HCT116 (cell line): ENCODE results near the gene TM4SF4. TPM values are rescaled to one million over a fixed set of nuclear protein-coding genes. Genes with fewer than 3 reads are reported as not detected.

ENCODE experiments used
- ATAC-seq: fragments of 200-7000 bp; cut with Tn5 transposase; 2 replicates; pipeline ENCODE4 v1.9.1; 2020; ENCODE audit warnings: mild to moderate bottlenecking, moderate library complexity
- BruUV-seq: library from RNA; stranded (reverse); fragments of 400-500 nt; replicated peaks from 2 replicates; lab custom pipeline; 2021; lab: Mats Ljungman, UMichigan
- CTCF ChIA-PET: fragments of 300-600 bp; sonication (Branson Sonifier 250); formaldehyde crosslinking; loops from one replicate; lab custom pipeline; 2021; ENCODE audit warnings: antibody characterized with exemption; lab: Charles Lee
- POLR2A ChIA-PET: fragments of 300-600, 350-600 bp; sonication (Branson Sonifier 250); formaldehyde crosslinking; loops from one replicate; lab custom pipeline; 2021; ENCODE audit warnings: antibody characterized with exemption; lab: Charles Lee
- RAD21 ChIA-PET, 2 experiments: fragments of 300-600 bp; sonication (Branson Sonifier 250); formaldehyde crosslinking; loops; one replicate each; lab custom pipeline; 2023; ENCODE audit warnings: low total read pairs in 2 of 2; ENCODE audit not compliant: uncharacterized antibody in 2 of 2, unreplicated experiment in 2 of 2, low non-redundant PET in 1 of 2; lab: Charles Lee
- DNase-seq: peaks from one replicate; pipeline ENCODE4 v3.0.0-alpha.2; 2010; ENCODE audit warnings: low read depth, low spot score
- H2AFZ ChIP-seq: fragments of 200-600 bp; shearing (Covaris generic), sonication (generic); 2 replicates; pipeline ENCODE4 v1.6.1; 2017; ENCODE audit warnings: low read depth, mixed run types, mixed read lengths, antibody characterized with exemption, low read length; ENCODE audit not compliant: poor library complexity, severe bottlenecking
- H3K27ac ChIP-seq: 2 replicates; pipeline ENCODE4 v1.5.1; 2012; ENCODE audit warnings: low read depth, low read length
- H3K27me3 ChIP-seq: fragments of 200-600 bp; sonication (generic); 2 replicates; pipeline ENCODE4 v1.6.1; 2016; ENCODE audit warnings: mixed run types, low read length, mixed read lengths; ENCODE audit not compliant: insufficient read depth
- H3K36me3 ChIP-seq, 2 experiments: fragments of 200-500 bp in 1 of 2; fragments of 200-600 bp in 1 of 2; sonication (Bioruptor generic) in 1 of 2; sonication (generic) in 1 of 2; 2 replicates each; pipeline versions ENCODE4 v1.5.1 to v1.6.1; 2014 to 2016; ENCODE audit warnings: low read length in 2 of 2, inconsistent platforms in 1 of 2, mixed read lengths in 1 of 2, mixed run types in 1 of 2; ENCODE audit not compliant: insufficient read depth in 2 of 2, control insufficient read depth in 1 of 2
- H3K4me1 ChIP-seq, 2 experiments: fragments of 200-600 bp in 1 of 2; sonication (generic) in 1 of 2; 2 replicates each; pipeline versions ENCODE4 v1.5.1 to v1.6.1; 2012 to 2017; ENCODE audit warnings: low read length in 2 of 2, inconsistent platforms in 1 of 2, mild to moderate bottlenecking in 1 of 2, mixed read lengths in 1 of 2, mixed run types in 1 of 2, moderate library complexity in 1 of 2; ENCODE audit not compliant: insufficient read depth in 2 of 2, control insufficient read depth in 1 of 2
- H3K4me2 ChIP-seq: fragments of 200-600 bp; sonication (generic); 2 replicates; pipeline ENCODE4 v1.6.1; 2017; ENCODE audit warnings: mixed run types, low read length, mixed read lengths
- H3K4me3 ChIP-seq, 2 experiments: fragments of 200-600 bp in 1 of 2; sonication (generic) in 1 of 2; replicated peaks in 1 of 2; 2 replicates each; pipeline ENCODE4 v1.5.1; 2011 to 2016; ENCODE audit warnings: low read length in 2 of 2, control low read depth in 1 of 2, low read depth in 1 of 2, mild to moderate bottlenecking in 1 of 2, mixed read lengths in 1 of 2, mixed run types in 1 of 2
- H3K79me2 ChIP-seq: fragments of 200-600 bp; sonication (generic); 2 replicates; pipeline ENCODE4 v1.6.1; 2017; ENCODE audit warnings: mild to moderate bottlenecking, mixed run types, low read length, moderate library complexity, mixed read lengths; ENCODE audit not compliant: insufficient read depth
- H3K9ac ChIP-seq: fragments of 200-600 bp; sonication (generic); 2 replicates; pipeline ENCODE4 v1.6.1; 2016; ENCODE audit warnings: low read length, mixed read lengths
- H3K9me2 ChIP-seq: fragments of 200-600 bp; sonication (generic), shearing (Covaris generic); 2 replicates; pipeline ENCODE4 v1.6.1; 2017; ENCODE audit warnings: mixed run types, mild to moderate bottlenecking, moderate library complexity; ENCODE audit not compliant: insufficient read depth
- H3K9me3 ChIP-seq, 2 experiments: fragments of 200-500 bp in 1 of 2; fragments of 200-600 bp in 1 of 2; sonication (Bioruptor generic) in 1 of 2; sonication (generic) in 1 of 2; 2 replicates each; pipeline ENCODE4 v1.6.1; 2014 to 2017; ENCODE audit warnings: low read length in 2 of 2, mixed read lengths in 2 of 2, inconsistent platforms in 1 of 2, low read depth in 1 of 2, mild to moderate bottlenecking in 1 of 2, mixed run types in 1 of 2, moderate library complexity in 1 of 2; ENCODE audit not compliant: control insufficient read depth in 1 of 2, insufficient read depth in 1 of 2
- H4K20me1 ChIP-seq: fragments of 200-600 bp; sonication (generic), shearing (Covaris generic); 2 replicates; pipeline ENCODE4 v1.6.1; 2017; ENCODE audit warnings: mixed run types, mild to moderate bottlenecking, moderate library complexity; ENCODE audit not compliant: insufficient read depth
- CEBPB ChIP-seq: IDR thresholded peaks from 2 replicates; pipeline ENCODE4 v1.6.1; 2012; ENCODE audit warnings: low read depth
- EGR1 ChIP-seq: IDR thresholded peaks from 2 replicates; pipeline ENCODE4 v1.6.1; 2012; ENCODE audit warnings: low read depth
- ELF1 ChIP-seq: IDR thresholded peaks from 2 replicates; pipeline ENCODE4 v1.6.1; 2012; ENCODE audit warnings: low read depth, borderline replicate concordance
- EZH2 ChIP-seq: fragments of 200-600 bp; sonication (generic); IDR thresholded peaks from 2 replicates; pipeline ENCODE4 v1.6.1; 2017; ENCODE audit warnings: antibody characterized with exemption, mixed run types
- FOSL1 ChIP-seq: IDR thresholded peaks from 2 replicates; pipeline ENCODE4 v1.6.1; 2012; ENCODE audit warnings: low read depth
- JUND ChIP-seq: IDR thresholded peaks from 2 replicates; pipeline ENCODE4 v1.6.1; 2012
- MAX ChIP-seq: IDR thresholded peaks from 2 replicates; pipeline ENCODE4 v1.6.1; 2012
- POLR2A ChIP-seq: IDR thresholded peaks from 2 replicates; pipeline ENCODE4 v1.7.0; 2011; ENCODE audit warnings: borderline replicate concordance; ENCODE audit not compliant: insufficient read depth, insufficient read length; ENCODE audit errors: extremely low read depth
- RAD21 ChIP-seq: IDR thresholded peaks from 2 replicates; pipeline ENCODE4 v1.6.1; 2012; ENCODE audit warnings: low read depth, mild to moderate bottlenecking
- SIN3A ChIP-seq: IDR thresholded peaks from 2 replicates; pipeline ENCODE4 v1.6.1; 2012; ENCODE audit warnings: low read depth
- YY1 ChIP-seq: IDR thresholded peaks from 2 replicates; pipeline ENCODE4 v1.6.1; 2011; ENCODE audit warnings: low read length, low read depth, moderate library complexity, mild to moderate bottlenecking; ENCODE audit not compliant: insufficient replicate concordance; ENCODE audit errors: extremely low read depth
- intact Hi-C: fragments of 100-400 bp; cut with micrococcal nuclease; formaldehyde crosslinking; loops from 2 replicates; pipeline ENCODE4 v1.10.0; 2022
- total RNA-seq: library from RNA; stranded (reverse); gene quantifications from one replicate; pipeline ENCODE4 v1.2.1, GENCODE V29; 2021; ENCODE audit not compliant: unreplicated experiment
- TF ChIP-seq, protein P1 (sequence below): IDR thresholded peaks from 2 replicates; pipeline ENCODE4 v1.6.1; 2012; ENCODE audit warnings: low read depth
- TF ChIP-seq, protein P2 (sequence below): IDR thresholded peaks from 2 replicates; pipeline ENCODE4 v1.6.1; 2011; ENCODE audit warnings: mild to moderate bottlenecking, low read length, moderate library complexity; ENCODE audit not compliant: insufficient replicate concordance; ENCODE audit errors: extremely low read depth
- TF ChIP-seq, protein P3 (sequence below): IDR thresholded peaks from 2 replicates; pipeline ENCODE4 v1.6.1; 2012

TM4SF4 gene
- total RNA-seq, 1 experiment from 2014 or later: 0.91 TPM

DNA sequence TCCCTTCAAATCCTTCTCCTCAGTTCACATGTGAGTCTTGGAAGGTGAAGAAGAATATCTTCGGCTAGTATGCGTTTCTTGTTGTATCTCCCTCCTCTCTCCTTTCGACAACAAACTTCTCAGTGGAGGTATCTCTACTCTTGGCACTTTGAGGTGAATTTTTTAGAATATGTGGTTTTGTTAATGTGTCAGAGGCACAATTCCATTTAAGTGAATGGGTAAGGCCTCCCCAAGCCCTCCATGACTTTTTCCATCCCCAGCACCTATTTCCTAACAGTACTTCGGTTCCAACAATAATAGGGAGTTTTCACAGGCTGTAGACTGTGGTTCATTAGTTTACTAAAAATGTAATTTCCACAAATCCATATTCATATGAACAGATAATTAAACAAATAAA is 74.2 kb downstream of the TM4SF4 start:
- ChIA-PET RAD21 (no interaction called here), POLR2A (no interaction called here), CTCF (no interaction called here)
- Histone ChIP-seq H3K27ac (no peak overlapping the region), H3K27me3 (no peaks in the 10 kb centered on the region), H3K9me3 (no peaks in the 10 kb centered on the region), H2AFZ (no peak overlapping the region), H3K79me2 (peaks cover under 1% of the 10 kb centered on the region), H3K36me3 (no peaks in the 10 kb centered on the region), H3K4me1 (no peaks in the 10 kb centered on the region), H3K9ac (no peak overlapping the region), H4K20me1 (no peaks in the 10 kb centered on the region), H3K9me2 (no peaks in the 10 kb centered on the region), H3K4me3 (no peak overlapping the region), H3K4me2 (no peak overlapping the region)
- no TSS peak for BruUV-seq
- DNase-seq: no peak
- intact Hi-C loops: no loop called here
- no peak for ATAC-seq
- TF ChIP-seq FOSL1 (no peak), RAD21 (no peak), CEBPB (no peak), POLR2A (no peak), YY1 (no peak), ELF1 (no peak), EZH2 (no peak), EGR1 (no peak), MAX (no peak), JUND (no peak), SIN3A (no peak)
- TF ChIP-seq, protein P1, sequence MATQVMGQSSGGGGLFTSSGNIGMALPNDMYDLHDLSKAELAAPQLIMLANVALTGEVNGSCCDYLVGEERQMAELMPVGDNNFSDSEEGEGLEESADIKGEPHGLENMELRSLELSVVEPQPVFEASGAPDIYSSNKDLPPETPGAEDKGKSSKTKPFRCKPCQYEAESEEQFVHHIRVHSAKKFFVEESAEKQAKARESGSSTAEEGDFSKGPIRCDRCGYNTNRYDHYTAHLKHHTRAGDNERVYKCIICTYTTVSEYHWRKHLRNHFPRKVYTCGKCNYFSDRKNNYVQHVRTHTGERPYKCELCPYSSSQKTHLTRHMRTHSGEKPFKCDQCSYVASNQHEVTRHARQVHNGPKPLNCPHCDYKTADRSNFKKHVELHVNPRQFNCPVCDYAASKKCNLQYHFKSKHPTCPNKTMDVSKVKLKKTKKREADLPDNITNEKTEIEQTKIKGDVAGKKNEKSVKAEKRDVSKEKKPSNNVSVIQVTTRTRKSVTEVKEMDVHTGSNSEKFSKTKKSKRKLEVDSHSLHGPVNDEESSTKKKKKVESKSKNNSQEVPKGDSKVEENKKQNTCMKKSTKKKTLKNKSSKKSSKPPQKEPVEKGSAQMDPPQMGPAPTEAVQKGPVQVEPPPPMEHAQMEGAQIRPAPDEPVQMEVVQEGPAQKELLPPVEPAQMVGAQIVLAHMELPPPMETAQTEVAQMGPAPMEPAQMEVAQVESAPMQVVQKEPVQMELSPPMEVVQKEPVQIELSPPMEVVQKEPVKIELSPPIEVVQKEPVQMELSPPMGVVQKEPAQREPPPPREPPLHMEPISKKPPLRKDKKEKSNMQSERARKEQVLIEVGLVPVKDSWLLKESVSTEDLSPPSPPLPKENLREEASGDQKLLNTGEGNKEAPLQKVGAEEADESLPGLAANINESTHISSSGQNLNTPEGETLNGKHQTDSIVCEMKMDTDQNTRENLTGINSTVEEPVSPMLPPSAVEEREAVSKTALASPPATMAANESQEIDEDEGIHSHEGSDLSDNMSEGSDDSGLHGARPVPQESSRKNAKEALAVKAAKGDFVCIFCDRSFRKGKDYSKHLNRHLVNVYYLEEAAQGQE: no peak
- TF ChIP-seq, protein P2, sequence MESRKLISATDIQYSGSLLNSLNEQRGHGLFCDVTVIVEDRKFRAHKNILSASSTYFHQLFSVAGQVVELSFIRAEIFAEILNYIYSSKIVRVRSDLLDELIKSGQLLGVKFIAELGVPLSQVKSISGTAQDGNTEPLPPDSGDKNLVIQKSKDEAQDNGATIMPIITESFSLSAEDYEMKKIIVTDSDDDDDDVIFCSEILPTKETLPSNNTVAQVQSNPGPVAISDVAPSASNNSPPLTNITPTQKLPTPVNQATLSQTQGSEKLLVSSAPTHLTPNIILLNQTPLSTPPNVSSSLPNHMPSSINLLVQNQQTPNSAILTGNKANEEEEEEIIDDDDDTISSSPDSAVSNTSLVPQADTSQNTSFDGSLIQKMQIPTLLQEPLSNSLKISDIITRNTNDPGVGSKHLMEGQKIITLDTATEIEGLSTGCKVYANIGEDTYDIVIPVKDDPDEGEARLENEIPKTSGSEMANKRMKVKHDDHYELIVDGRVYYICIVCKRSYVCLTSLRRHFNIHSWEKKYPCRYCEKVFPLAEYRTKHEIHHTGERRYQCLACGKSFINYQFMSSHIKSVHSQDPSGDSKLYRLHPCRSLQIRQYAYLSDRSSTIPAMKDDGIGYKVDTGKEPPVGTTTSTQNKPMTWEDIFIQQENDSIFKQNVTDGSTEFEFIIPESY: no peak
- TF ChIP-seq, protein P3, sequence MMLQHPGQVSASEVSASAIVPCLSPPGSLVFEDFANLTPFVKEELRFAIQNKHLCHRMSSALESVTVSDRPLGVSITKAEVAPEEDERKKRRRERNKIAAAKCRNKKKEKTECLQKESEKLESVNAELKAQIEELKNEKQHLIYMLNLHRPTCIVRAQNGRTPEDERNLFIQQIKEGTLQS: no peak
